Endometrial microvascular endothelial cells (primary cell): Measurements from ENCODE around the gene SPEF2. TPM values are rescaled to one million over a fixed set of nuclear protein-coding genes. Genes with fewer than 3 reads are reported as not detected.

Source experiments
- in situ Hi-C: cut with HindIII; loops from 2 replicates; pipeline ENCODE4 v1.10.0; 2017; ENCODE audit warnings: low sequenced_read_pairs, low pct_unique_long_range_greater_than_20kb; ENCODE audit errors: inconsistent ontology term
- total RNA-seq: library from RNA; depleted of rRNA; stranded (reverse); fragments of >200 nt; gene quantifications from one replicate; pipeline ENCODE4 v1.2.3, GENCODE V29; 2015; ENCODE audit errors: inconsistent ontology term

SPEF2 gene
- total RNA-seq, 1 donor from 2014 or later, result 0.09 TPM

- in situ Hi-C loops, result no loop called here
Measured at GRCh38 chr5:35771300-35771699, 153.6 kb downstream of the SPEF2 start.

- in situ Hi-C loops, result no loop called here
Measured at GRCh38 chr5:35771839-35772238, 154.2 kb downstream of the SPEF2 start.

GRCh38 chr5:35773967-35774366 is 156.3 kb downstream of the SPEF2 start:
- in situ Hi-C loops, result no loop called here

- in situ Hi-C loops, result no loop called here
Measured at GRCh38 chr5:35776757-35777156, 159.1 kb downstream of the SPEF2 start.

- in situ Hi-C loops, result no loop called here
Measured at GRCh38 chr5:35777358-35778087, 159.9 kb downstream of the SPEF2 start.

- in situ Hi-C loops, result no loop called here
Measured at GRCh38 chr5:35778259-35778769, 160.7 kb downstream of the SPEF2 start.

GRCh38 chr5:35780236-35780635 is 162.6 kb downstream of the SPEF2 start:
- in situ Hi-C loops, result no loop called here

GRCh38 chr5:35781181-35781790 is 163.6 kb downstream of the SPEF2 start:
- in situ Hi-C loops, result no loop called here

GRCh38 chr5:35783551-35783950 is 165.9 kb downstream of the SPEF2 start:
- in situ Hi-C loops, result no loop called here

- in situ Hi-C loops, result no loop called here
Measured at GRCh38 chr5:35785601-35786085, 168.0 kb downstream of the SPEF2 start.

GRCh38 chr5:35788724-35789123 is 171.1 kb downstream of the SPEF2 start:
- in situ Hi-C loops, result no loop called here

- in situ Hi-C loops, result no loop called here
Measured at GRCh38 chr5:35789732-35790456, 172.2 kb downstream of the SPEF2 start.

GRCh38 chr5:35790457-35790822 is 172.8 kb downstream of the SPEF2 start:
- in situ Hi-C loops, result no loop called here

- in situ Hi-C loops, result no loop called here
Measured at GRCh38 chr5:35794328-35794619, 176.6 kb downstream of the SPEF2 start.

GRCh38 chr5:35794684-35795375 is 177.2 kb downstream of the SPEF2 start:
- in situ Hi-C loops, result no loop called here

GRCh38 chr5:35799181-35799580 is 181.5 kb downstream of the SPEF2 start:
- in situ Hi-C loops, result no loop called here

GRCh38 chr5:35799753-35800152 is 182.1 kb downstream of the SPEF2 start:
- in situ Hi-C loops, result no loop called here

- in situ Hi-C loops, result no loop called here
Measured at GRCh38 chr5:35803191-35803651, 185.6 kb downstream of the SPEF2 start.

GRCh38 chr5:35804201-35804653 is 186.6 kb downstream of the SPEF2 start:
- in situ Hi-C loops, result no loop called here
